Panc1 (cell line): Measurements from ENCODE around the gene ASB1. TPM values are rescaled to one million over a fixed set of nuclear protein-coding genes. Genes with fewer than 3 reads are reported as not detected.
"Not testable (repeated sequence)": the region's sequence is repeated elsewhere in the genome, so short reads cannot be mapped to it uniquely, and the experiment has no call there.

ENCODE experiments used
- ATAC-seq: fragments of 200-7000 bp; cut with Tn5 transposase; 2 replicates; pipeline ENCODE4 v1.9.1; 2020; ENCODE audit warnings: mild to moderate bottlenecking, moderate library complexity
- BruUV-seq: library from RNA; stranded (reverse); fragments of 400-500 nt; replicated peaks from 2 replicates; lab custom pipeline; 2021; lab: Mats Ljungman, UMichigan
- CTCF ChIA-PET: fragments of 300-600 bp; sonication (Branson Sonifier 250); formaldehyde crosslinking; loops from one replicate; lab custom pipeline; 2022; ENCODE audit warnings: antibody characterized with exemption; lab: Charles Lee
- POLR2A ChIA-PET: fragments of 300-600 bp; sonication (Branson Sonifier 250); formaldehyde crosslinking; loops from one replicate; lab custom pipeline; 2022; ENCODE audit warnings: antibody characterized with exemption; lab: Charles Lee
- DNase-seq: peaks from one replicate; pipeline ENCODE4 v3.0.0-alpha.2; 2010; ENCODE audit warnings: low read depth, low spot score
- H3K27ac ChIP-seq: 2 replicates; pipeline ENCODE4 v1.5.1; 2011; ENCODE audit warnings: mild to moderate bottlenecking, low read length, inconsistent platforms
- H3K27me3 ChIP-seq: fragments of 200-500 bp; sonication (Bioruptor generic); 2 replicates; pipeline ENCODE4 v1.6.0; 2014; ENCODE audit warnings: low read length, inconsistent platforms; ENCODE audit not compliant: control insufficient read depth, insufficient read depth
- H3K36me3 ChIP-seq: fragments of 200-500 bp; sonication (Bioruptor generic); 2 replicates; pipeline ENCODE4 v1.5.1; 2014; ENCODE audit warnings: inconsistent platforms, mild to moderate bottlenecking, low read length, moderate library complexity; ENCODE audit not compliant: control insufficient read depth, insufficient read depth
- H3K4me1 ChIP-seq: 2 replicates; pipeline ENCODE4 v1.5.1; 2011; ENCODE audit warnings: inconsistent platforms, mild to moderate bottlenecking, low read length, moderate library complexity; ENCODE audit not compliant: control insufficient read depth, insufficient read depth
- H3K4me3 ChIP-seq, 2 experiments: 2 replicates each; pipeline ENCODE4 v1.5.1; 2011 to 2012; ENCODE audit warnings: low read depth in 2 of 2, low read length in 2 of 2, mild to moderate bottlenecking in 2 of 2, inconsistent platforms in 1 of 2, moderate library complexity in 1 of 2
- H3K9me3 ChIP-seq: fragments of 200-500 bp; sonication (Bioruptor generic); 2 replicates; pipeline ENCODE4 v1.5.1; 2014; ENCODE audit warnings: low read depth, mild to moderate bottlenecking, inconsistent platforms, low read length, moderate library complexity; ENCODE audit not compliant: control insufficient read depth, insufficient read depth
- POLR2AphosphoS5 ChIP-seq: IDR thresholded peaks from 2 replicates; pipeline ENCODE4 v1.6.1; 2012; ENCODE audit warnings: mild to moderate bottlenecking, low read depth, low read length, moderate library complexity
- REST ChIP-seq, 2 experiments: IDR thresholded peaks; 2 replicates each; pipeline ENCODE4 v1.6.1; 2011 to 2012; ENCODE audit warnings: low read depth in 2 of 2, control low read depth in 1 of 2, low read length in 1 of 2, mild to moderate bottlenecking in 1 of 2, moderate library complexity in 1 of 2; ENCODE audit not compliant: insufficient read depth in 1 of 2
- SIN3A ChIP-seq: IDR thresholded peaks from 2 replicates; pipeline ENCODE4 v1.6.1; 2012; ENCODE audit warnings: low read depth, mild to moderate bottlenecking, low read length, moderate library complexity, borderline replicate concordance; ENCODE audit not compliant: insufficient read depth
- TCF7L2 ChIP-seq: IDR thresholded peaks from 2 replicates; pipeline ENCODE4 v1.6.1; 2011; ENCODE audit warnings: mild to moderate bottlenecking, low read depth, low read length, inconsistent platforms
- in situ Hi-C: cut with HindIII; loops from 2 replicates; pipeline ENCODE4 v1.10.0; 2016; ENCODE audit warnings: low sequenced_read_pairs, low pct_unique_long_range_greater_than_20kb
- intact Hi-C: fragments of 100-400 bp; cut with micrococcal nuclease; formaldehyde crosslinking; loops from one replicate; pipeline ENCODE4 v1.10.0; 2022; ENCODE audit not compliant: unreplicated experiment
- total RNA-seq: library from RNA; stranded (reverse); gene quantifications from one replicate; pipeline ENCODE4 v1.2.1, GENCODE V29; 2021; ENCODE audit not compliant: unreplicated experiment
- TF ChIP-seq, protein P1 (sequence below): fragments of 450-650 bp; IDR thresholded peaks from 2 replicates; pipeline ENCODE4 v1.5.1; 2017; ENCODE audit warnings: mild to moderate bottlenecking

The ASB1 gene
- total RNA-seq, 1 experiment from 2014 or later = 57.3 TPM

DNA sequence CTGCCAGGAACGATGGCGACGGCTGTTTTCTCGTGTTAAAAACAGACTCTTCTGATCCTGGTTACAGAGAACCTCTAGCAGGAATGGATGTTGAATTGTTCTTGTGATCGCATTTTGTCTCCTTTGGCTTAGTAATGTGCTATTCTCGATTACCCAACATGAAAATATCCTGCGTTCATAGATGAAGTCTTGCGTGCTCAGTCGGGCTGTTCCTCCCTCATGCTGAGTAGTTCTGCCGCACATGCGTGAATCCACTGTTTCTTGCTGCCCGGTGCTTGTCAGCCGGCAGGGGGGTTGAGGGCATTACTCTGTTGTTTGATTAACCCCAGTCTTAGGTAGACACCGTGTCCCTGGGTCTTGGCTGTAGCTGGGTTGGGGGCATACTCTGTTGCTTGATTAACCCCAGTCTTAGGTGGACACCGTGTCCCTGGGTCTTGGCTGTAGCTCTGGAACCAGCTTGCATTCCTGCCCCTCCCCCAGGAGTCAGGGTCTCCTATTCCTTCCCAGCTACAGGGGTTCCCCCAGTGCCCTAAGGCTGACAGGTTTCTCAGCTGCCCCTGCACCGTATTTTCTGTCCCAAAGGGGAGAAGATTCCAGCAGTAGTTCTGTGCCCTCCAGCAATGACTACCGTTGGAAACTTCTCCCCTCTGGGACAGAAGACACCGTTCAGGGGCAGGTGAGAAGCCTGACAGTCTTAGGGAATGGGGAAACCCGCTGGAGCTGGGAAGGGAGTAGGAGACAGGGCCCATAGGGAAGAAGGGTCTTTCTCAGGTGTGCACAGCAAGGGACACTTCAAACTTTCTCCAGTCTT lies 22.1 kb upstream of the ASB1 start:
- Histone ChIP-seq H3K27me3 (no peaks in the 10 kb centered on the region), H3K4me1 (no peaks in the 10 kb centered on the region), H3K4me3 (no peak overlapping the region), H3K9me3 (no peaks in the 10 kb centered on the region), H3K36me3 (peaks cover 3% of the 10 kb centered on the region; the same call in 1 of the 2 replicates), H3K27ac (no peak overlapping the region)
- in situ Hi-C loops = no loop called here
- TF ChIP-seq SIN3A (no peak), POLR2AphosphoS5 (no peak), REST (IDR thresholded peaks at IDR 0.05; ENCODE audit: insufficient read depth in 1 of 2, low read depth in 2 of 2, low read length in 1 of 2) (no peak), TCF7L2 (no peak)
- TF ChIP-seq, protein P1, sequence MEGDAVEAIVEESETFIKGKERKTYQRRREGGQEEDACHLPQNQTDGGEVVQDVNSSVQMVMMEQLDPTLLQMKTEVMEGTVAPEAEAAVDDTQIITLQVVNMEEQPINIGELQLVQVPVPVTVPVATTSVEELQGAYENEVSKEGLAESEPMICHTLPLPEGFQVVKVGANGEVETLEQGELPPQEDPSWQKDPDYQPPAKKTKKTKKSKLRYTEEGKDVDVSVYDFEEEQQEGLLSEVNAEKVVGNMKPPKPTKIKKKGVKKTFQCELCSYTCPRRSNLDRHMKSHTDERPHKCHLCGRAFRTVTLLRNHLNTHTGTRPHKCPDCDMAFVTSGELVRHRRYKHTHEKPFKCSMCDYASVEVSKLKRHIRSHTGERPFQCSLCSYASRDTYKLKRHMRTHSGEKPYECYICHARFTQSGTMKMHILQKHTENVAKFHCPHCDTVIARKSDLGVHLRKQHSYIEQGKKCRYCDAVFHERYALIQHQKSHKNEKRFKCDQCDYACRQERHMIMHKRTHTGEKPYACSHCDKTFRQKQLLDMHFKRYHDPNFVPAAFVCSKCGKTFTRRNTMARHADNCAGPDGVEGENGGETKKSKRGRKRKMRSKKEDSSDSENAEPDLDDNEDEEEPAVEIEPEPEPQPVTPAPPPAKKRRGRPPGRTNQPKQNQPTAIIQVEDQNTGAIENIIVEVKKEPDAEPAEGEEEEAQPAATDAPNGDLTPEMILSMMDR = no peak
- CTCF ChIA-PET = no interaction called here
- no TSS peak for BruUV-seq
- ATAC-seq (no peak), DNase-seq (no peak)
- intact Hi-C loops = no loop called here
- POLR2A ChIA-PET = no interaction called here

- H3K27ac ChIP-seq, H3K4me1 ChIP-seq, CTCF ChIA-PET, POLR2A ChIA-PET, intact Hi-C loops, H3K9me3 ChIP-seq, BruUV-seq, H3K36me3 ChIP-seq, in situ Hi-C loops, DNase-seq, H3K4me3 ChIP-seq, ATAC-seq, H3K27me3 ChIP-seq: not testable (repeated sequence)
These were observed 21.5 kb upstream of the ASB1 start for GRCh38 chr2:238405217-238405555.
